ENCODE results near the gene LILRB3.

DNA sequence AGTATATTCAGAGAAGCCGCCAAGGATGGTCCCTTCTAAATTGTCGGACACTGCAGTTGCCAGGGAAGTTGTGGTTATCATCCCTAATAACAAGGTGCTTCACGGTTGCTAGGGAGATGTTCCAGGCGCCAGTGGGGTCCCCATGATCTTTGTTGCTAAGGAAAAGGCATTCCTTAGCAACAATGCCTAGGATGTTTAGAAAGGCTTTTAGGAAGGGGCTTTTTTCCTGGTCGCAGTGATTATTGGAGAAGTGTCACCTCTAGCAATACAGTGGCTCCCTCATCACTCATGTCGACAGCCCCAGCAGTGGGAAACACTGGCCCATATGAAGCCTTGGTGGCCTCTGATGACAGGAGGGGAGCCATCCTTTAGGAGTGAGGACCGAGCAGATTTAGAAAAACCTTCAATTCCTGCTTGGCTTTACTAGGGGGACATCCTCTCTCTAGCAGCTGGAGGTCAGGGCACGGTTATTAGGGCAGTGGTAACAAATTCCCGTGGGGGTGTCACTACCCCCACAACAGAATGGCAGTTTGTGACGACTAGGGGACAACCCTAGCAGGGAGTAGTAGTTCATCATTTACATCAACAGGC, 43.5 kb downstream of the LILRB3 start:
- no peak for TF ChIP-seq CTCF (conservative IDR thresholded peaks at IDR 0.05 in 1 of 2, IDR thresholded peaks at IDR 0.05 in 1 of 2; ENCODE audit: low read depth in 1 of 2, low read length in 2 of 2)
- TF ChIP-seq EZH2 (IDR thresholded peaks at IDR 0.05; ENCODE audit: low read length, missing control alignments), result no peak
